Measurements from ENCODE around the gene ZNF587.
"Not testable (repeated sequence)": the region's sequence is repeated elsewhere in the genome, so short reads cannot be mapped to it uniquely, and the experiment has no call there.

ZNF587 gene

GRCh38 chr19:57888560-57889231 is 39.0 kb downstream of the ZNF587 start, which contains the start of gene ZNF814:
Gene ZNF814 (minus strand): TSS chr19:57889037. CDS start chr19:57888802, 235 bp downstream.
- peak; percentile 73 for DNase-seq

DNA sequence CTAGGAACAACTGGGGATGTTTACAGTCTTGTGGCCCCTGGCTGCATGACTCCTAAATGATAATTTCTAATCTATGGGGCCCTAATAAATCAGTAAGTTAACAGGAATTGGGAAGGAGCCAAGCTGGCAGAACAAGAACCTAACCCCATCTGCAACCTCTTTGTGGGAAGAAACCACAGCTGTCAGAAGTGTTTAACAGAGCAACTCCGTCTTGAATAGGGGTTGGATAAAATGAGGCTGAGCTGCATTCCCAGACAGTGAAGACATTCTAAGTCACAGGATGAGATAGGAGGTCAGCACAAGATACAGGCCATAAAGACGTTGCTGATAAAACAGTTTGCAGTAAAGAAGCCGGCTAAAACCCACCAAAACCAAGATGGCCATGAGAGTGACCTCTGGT is 41.0 kb downstream of the ZNF587 start:
- not testable (repeated sequence) for DNase-seq

GRCh38 chr19:57900311-57900710 is 50.7 kb downstream of the ZNF587 start:
- DNase-seq = no peak

- no peak for DNase-seq
Observed at GRCh38 chr19:57903618-57904184, 54.0 kb downstream of the ZNF587 start.

- DNase-seq = no peak
Observed at GRCh38 chr19:57905258-57905657, 55.6 kb downstream of the ZNF587 start.

DNA sequence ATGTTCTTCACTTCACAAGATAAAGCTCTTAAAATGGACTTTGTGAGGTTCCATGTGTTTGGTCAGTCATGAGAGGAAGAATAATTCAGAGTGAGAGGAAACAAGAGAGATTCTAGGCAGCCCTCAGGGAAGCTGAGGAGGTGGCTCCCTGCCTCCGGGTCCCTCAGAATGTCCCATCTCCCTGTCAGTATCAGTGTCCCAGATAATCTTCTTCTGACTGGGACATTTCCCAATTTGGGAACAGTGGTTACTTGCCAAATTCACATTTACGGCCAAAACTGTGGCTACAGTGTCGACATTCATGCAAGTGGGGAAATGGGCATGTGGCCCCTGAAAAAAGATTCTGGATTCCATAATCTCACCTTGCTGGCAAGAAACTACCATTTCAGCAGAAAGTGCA is 57.7 kb downstream of the ZNF587 start:
- no peak for DNase-seq

DNA sequence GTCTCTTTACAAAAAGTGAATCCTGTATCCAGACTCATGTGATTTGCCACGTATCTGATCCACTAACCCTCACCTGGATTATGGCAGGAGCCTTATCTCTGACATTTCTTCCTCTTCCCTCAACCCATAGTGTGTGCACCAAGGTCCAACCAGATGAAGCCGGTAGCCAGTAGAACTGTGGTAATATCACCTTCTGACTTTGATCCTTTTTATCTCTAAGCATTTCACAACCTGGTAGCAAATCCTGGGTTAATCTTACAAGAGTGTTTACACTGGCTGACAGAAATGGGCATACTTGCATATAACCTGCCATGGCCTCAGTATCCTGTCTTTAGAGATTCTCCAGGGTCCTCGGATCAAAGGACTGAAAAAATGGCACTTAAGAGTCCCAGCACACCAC is 64.9 kb downstream of the ZNF587 start:
- no peak for DNase-seq
